Measurements from ENCODE around the gene GUCD1. TPM values are rescaled to one million over a fixed set of nuclear protein-coding genes. Genes with fewer than 3 reads are reported as not detected.

The GUCD1 gene
- total and polyA plus RNA-seq, 2 of the 8 experiments (the other 6 are each of a cell fraction or from before 2014, with no cell fraction given), result 85.2 to 128 TPM

DNA sequence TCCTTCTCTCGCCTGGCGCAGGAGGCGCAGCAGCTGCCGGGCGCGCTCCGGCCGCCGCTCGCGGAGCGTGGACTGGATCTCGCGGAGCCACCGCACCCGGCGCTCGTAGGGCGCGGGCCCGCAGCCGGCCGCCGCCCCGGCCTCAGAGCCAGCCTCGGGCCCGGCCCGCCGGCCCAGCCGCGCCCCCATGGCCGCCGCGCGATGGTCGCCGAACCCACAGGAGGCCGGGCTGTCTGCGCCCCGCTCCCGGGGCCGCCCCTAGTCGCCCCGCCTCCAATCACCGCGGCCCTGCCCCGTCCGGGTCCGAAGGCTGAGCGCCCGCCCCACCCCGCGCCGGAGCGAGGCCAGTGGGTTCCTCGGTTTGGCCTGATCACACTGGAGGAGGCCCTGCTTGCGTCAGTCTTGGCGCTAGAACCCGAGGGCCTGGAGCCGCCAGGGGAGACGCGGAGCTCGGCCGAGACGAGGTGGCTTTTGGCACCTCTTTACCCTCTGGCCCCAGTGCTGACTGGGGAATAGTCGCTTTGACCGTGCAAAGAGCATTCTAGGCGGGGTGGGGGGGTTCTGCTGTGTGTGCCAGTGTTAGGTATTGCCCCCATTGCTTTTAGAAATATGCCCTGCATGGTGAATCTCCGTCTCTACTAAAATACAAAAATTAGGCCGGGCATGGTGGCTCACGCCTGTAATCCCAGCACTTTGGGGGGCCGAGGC lies 38.1 kb upstream of the GUCD1 start, which contains the start of gene LRRC75B:
Gene LRRC75B, minus strand, starts transcription at position 223 of the 708 bp plus-strand sequence. Its CDS starts 34 bp downstream, at position 189.
- H4K20me1 ChIP-seq (replicated peaks in 1 of 2; ENCODE audit: control insufficient read depth in 1 of 2, insufficient read depth in 2 of 2, low read length in 2 of 2), result no peaks in the 10 kb centered on the region
- H3K27me3 ChIP-seq (replicated peaks in 1 of 4; ENCODE audit: control insufficient read depth in 3 of 4, extremely low read depth in 1 of 4, insufficient read depth in 3 of 4, low read length in 3 of 4), result no peaks in the 10 kb centered on the region
- peak within 1 kb of the TSS; percentile 95 for H4K91ac ChIP-seq (replicated peaks; ENCODE audit: insufficient read length, low read length)
- no peak for FAIRE-seq
- peak within 1 kb of the TSS; percentile 48; the same call in 1 of the 2 replicates for H2AK5ac ChIP-seq (ENCODE audit: low read depth, low read length)
- peak within 1 kb of the TSS; percentile 92; the same call in 1 of the 2 replicates for H2BK12ac ChIP-seq (ENCODE audit: low read depth, low read length)
- peak within 1 kb of the TSS; percentile 77 for H4K5ac ChIP-seq (ENCODE audit: insufficient read length, low read depth, low read length)
- H2BK20ac ChIP-seq (ENCODE audit: low read length), result no peak within 1 kb of the TSS
- DNase-seq (ENCODE audit: low read depth in 1 of 2, low spot score in 2 of 2), result peak; percentile 46 to 91
- H3K4me1 ChIP-seq (replicated peaks in 1 of 4; ENCODE audit: control insufficient read depth in 3 of 4, insufficient read depth in 4 of 4, low read length in 3 of 4), result peaks cover 0 to 25% (median 10%) of the 10 kb centered on the region in 4 experiments; a peak in 6 of 7 replicates
- H3K23ac ChIP-seq (ENCODE audit: insufficient read length), result no peak within 1 kb of the TSS
- no peak within 1 kb of the TSS for H3K14ac ChIP-seq (ENCODE audit: insufficient read length)
- H3K23me2 ChIP-seq (ENCODE audit: low read depth, low read length), result peaks cover 2% of the 10 kb centered on the region; the same call in 1 of the 2 replicates
- POLR2A ChIA-PET (ENCODE audit: partially characterized antibody), result interaction anchor here (0.6 to 4.4 kb wide), 10 partner anchors 10 to 302 kb away, joined by 3 to 38 read pairs (median 4); partner anchors contain the start of gene GUCD1
- no peak within 1 kb of the TSS for H2BK120ac ChIP-seq (replicated peaks; ENCODE audit: low read depth, low read length)
- peak within 1 kb of the TSS; percentile 38 to 80 (median 64); a peak in 5 of 7 replicates for H3K9ac ChIP-seq (replicated peaks in 1 of 4; ENCODE audit: extremely low read depth in 1 of 4, low read depth in 3 of 4, low read length in 3 of 4)
- H3K4me2 ChIP-seq (ENCODE audit: insufficient read depth in 1 of 2, low read depth in 2 of 2, low read length in 2 of 2), result peak within 1 kb of the TSS; percentile 57 to 95
- no peaks in the 10 kb centered on the region for H3K9me3 ChIP-seq (ENCODE audit: insufficient read depth in 2 of 2, low read depth in 1 of 2, low read length in 1 of 2)
- peak within 1 kb of the TSS; percentile 41 to 87 (median 60) for H3K4me3 ChIP-seq (ENCODE audit: extremely low read depth in 1 of 4, insufficient read depth in 2 of 4, low read depth in 3 of 4, low read length in 4 of 4)
- H3K36me3 ChIP-seq (ENCODE audit: control insufficient read depth in 2 of 4, insufficient read depth in 4 of 4, low read length in 3 of 4), result no peaks in the 10 kb centered on the region
- peak within 1 kb of the TSS; percentile 32 for H3K18ac ChIP-seq (ENCODE audit: extremely low read depth, low read length)
- no peaks in the 10 kb centered on the region for H3K79me2 ChIP-seq (ENCODE audit: control insufficient read depth in 1 of 2, insufficient read depth in 2 of 2, low read length in 2 of 2)
- peak within 1 kb of the TSS; percentile 56 for H3K56ac ChIP-seq (replicated peaks; ENCODE audit: insufficient read length, low read depth, low read length)
- H3K4ac ChIP-seq (replicated peaks; ENCODE audit: insufficient read length, low read depth, low read length), result peak within 1 kb of the TSS; percentile 97
- H2AFZ ChIP-seq (ENCODE audit: low read length), result 0 out of 2 replicates have a peak within 1 kb of the TSS, but pooled peaks have one; percentile 65
- H2BK15ac ChIP-seq (ENCODE audit: low read length), result 0 out of 2 replicates have a peak within 1 kb of the TSS, but pooled peaks have one; percentile 81
- 11% methylated on average over 51 of the region's 72 CpGs; no CpG with 5 or more reads in 1 of the 2 experiments for WGBS, 2 experiments (ENCODE audit: extremely low coverage in 1 of 2, insufficient coverage in 1 of 2, insufficient read length in 1 of 2, insufficient replicate concordance in 2 of 2, low coverage in 1 of 2, low lambda C conversion rate in 2 of 2, missing lambda C conversion rate in 1 of 2)
- peak within 1 kb of the TSS; percentile 69; the same call in 1 of the 2 replicates for H2BK5ac ChIP-seq (ENCODE audit: low read depth, low read length)
- CTCF ChIA-PET (ENCODE audit: partially characterized antibody), result interaction anchor here (1.1 kb wide), 1 partner anchor 11 kb away, joined by 3 read pairs; no protein-coding TSS in a partner anchor
- peak within 1 kb of the TSS; percentile 76 for H4K8ac ChIP-seq (ENCODE audit: extremely low read depth, insufficient read depth, low read length)
- H3K79me1 ChIP-seq (ENCODE audit: low read depth, low read length), result no peaks in the 10 kb centered on the region; the same call in 1 of the 2 replicates
- H3K27ac ChIP-seq (ENCODE audit: low read depth, low read length), result no peak within 1 kb of the TSS; the same call in 1 of the 2 replicates
- TF ChIP-seq CREB1 (IDR thresholded peaks at IDR 0.05), result peak; percentile 41; the same call in 1 of the 2 replicates
- peak; percentile 4; the same call in 1 of the 2 replicates for TF ChIP-seq JUND (IDR thresholded peaks at IDR 0.05; ENCODE audit: low read length)
- peak; percentile 82 for TF ChIP-seq POLR2AphosphoS5 (IDR thresholded peaks at IDR 0.05; ENCODE audit: low read depth, low read length)
- TF ChIP-seq SP4 (IDR thresholded peaks at IDR 0.05; ENCODE audit: low read length), result no peak
- TF ChIP-seq, protein P1, sequence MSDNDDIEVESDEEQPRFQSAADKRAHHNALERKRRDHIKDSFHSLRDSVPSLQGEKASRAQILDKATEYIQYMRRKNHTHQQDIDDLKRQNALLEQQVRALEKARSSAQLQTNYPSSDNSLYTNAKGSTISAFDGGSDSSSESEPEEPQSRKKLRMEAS (IDR thresholded peaks at IDR 0.05), result 0 out of 2 replicates have a peak, but pooled peaks have one; percentile 10
- peak; percentile 50 for TF ChIP-seq TAF7 (optimal IDR thresholded peaks at IDR 0.05; ENCODE audit: borderline replicate concordance, low read depth, low read length)
- TF ChIP-seq KDM4A (IDR thresholded peaks at IDR 0.05; ENCODE audit: low read depth, low read length, severe bottlenecking), result peak; percentile 68
- peak; percentile 76 for TF ChIP-seq TAF1 (IDR thresholded peaks at IDR 0.05; ENCODE audit: low read depth, low read length)
- TF ChIP-seq, protein P2, sequence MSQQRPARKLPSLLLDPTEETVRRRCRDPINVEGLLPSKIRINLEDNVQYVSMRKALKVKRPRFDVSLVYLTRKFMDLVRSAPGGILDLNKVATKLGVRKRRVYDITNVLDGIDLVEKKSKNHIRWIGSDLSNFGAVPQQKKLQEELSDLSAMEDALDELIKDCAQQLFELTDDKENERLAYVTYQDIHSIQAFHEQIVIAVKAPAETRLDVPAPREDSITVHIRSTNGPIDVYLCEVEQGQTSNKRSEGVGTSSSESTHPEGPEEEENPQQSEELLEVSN (IDR thresholded peaks at IDR 0.05), result 0 out of 2 replicates have a peak, but pooled peaks have one; percentile 33
- TF ChIP-seq POLR2A (IDR thresholded peaks at IDR 0.05; ENCODE audit: control extremely low read depth in 1 of 2, low read depth in 2 of 2, low read length in 2 of 2), result peak in 1 of 2 experiments; percentile 65; a peak in 2 of 3 replicates
- TF ChIP-seq TBP (IDR thresholded peaks at IDR 0.05; ENCODE audit: low read depth, low read length), result peak; percentile 60; the same call in 1 of the 2 replicates
